ENCODE data around the gene UBL3. TPM values are rescaled to one million over a fixed set of nuclear protein-coding genes. Genes with fewer than 3 reads are reported as not detected.

The UBL3 gene
- total RNA-seq, 1 experiment from 2014 or later: 13.8 TPM

DNA sequence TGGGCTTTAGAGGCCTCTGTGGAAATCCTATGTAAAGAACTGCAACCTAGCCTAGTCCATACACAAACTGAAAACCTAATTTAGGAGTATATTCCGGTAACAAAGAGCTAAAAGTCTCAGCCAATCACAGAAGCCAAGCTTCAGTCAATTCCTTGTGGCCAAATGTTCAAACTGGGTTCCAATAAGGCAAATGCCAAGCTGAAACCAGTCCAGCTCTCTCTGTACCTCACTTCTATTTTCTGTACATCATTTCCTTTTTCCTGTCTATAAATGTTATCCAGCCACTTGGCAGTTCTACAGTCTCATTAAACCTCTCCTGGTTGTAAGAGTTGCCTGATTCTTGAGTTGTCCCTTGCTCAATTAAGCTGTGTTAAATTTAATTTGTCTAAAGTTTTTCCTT is 31.7 kb upstream of the UBL3 start:
- H3K9me3 Mint-ChIP-seq (ENCODE audit: low read depth, unreplicated experiment): no peaks in the 10 kb centered on the region
- H3K4me1 Mint-ChIP-seq (ENCODE audit: low read depth, unreplicated experiment): peaks cover 14% of the 10 kb centered on the region
- H3K36me3 Mint-ChIP-seq (ENCODE audit: insufficient read depth, unreplicated experiment): no peaks in the 10 kb centered on the region
- no peaks in the 10 kb centered on the region for H3K27me3 Mint-ChIP-seq (ENCODE audit: unreplicated experiment)
- no peak overlapping the region for H3K27ac Mint-ChIP-seq (ENCODE audit: unreplicated experiment)
- intact Hi-C loops (cut with micrococcal nuclease; ENCODE audit: unreplicated experiment): no loop called here
- no TSS peak for BruUV-seq (replicated peaks)
- CTCF ChIA-PET: no interaction called here
- DNase-seq: no peak
- no peak overlapping the region for H3K4me3 Mint-ChIP-seq (ENCODE audit: low read depth, unreplicated experiment)
- TF ChIP-seq CTCF (IDR thresholded peaks at IDR 0.05; ENCODE audit: unreplicated experiment): no peak

DNA sequence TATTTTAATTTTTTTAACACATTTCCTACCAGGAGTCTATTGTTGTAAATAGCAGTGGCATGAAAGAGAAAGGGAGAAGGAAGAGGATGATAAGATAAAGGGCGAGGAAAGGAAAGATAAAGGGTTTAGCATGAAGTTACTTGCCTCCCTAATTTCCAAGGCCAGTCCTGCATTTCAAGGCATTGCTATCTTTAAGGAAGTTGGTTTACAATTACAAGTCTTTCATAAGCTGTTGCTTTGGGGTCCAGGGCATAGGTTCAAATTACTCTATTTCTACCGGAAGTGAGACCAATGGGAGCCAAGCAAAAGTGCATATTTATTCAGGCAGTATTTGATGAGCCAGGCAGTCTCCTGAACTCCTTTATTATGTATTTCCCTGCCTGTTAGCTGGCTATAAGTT is 27.7 kb upstream of the UBL3 start:
- DNase-seq: no peak
- Mint-ChIP-seq H3K36me3 (ENCODE audit: insufficient read depth, unreplicated experiment) (no peaks in the 10 kb centered on the region), H3K4me1 (ENCODE audit: low read depth, unreplicated experiment) (peaks cover 24% of the 10 kb centered on the region), H3K9me3 (ENCODE audit: low read depth, unreplicated experiment) (no peaks in the 10 kb centered on the region), H3K27ac (ENCODE audit: unreplicated experiment) (peak overlapping the region; percentile 40), H3K4me3 (ENCODE audit: low read depth, unreplicated experiment) (peak overlapping the region; percentile 13), H3K27me3 (ENCODE audit: unreplicated experiment) (no peaks in the 10 kb centered on the region)
- CTCF ChIA-PET: no interaction called here
- TF ChIP-seq CTCF (IDR thresholded peaks at IDR 0.05; ENCODE audit: unreplicated experiment): no peak
- BruUV-seq (replicated peaks): no TSS peak
- intact Hi-C loops (cut with micrococcal nuclease; ENCODE audit: unreplicated experiment): no loop called here

DNA sequence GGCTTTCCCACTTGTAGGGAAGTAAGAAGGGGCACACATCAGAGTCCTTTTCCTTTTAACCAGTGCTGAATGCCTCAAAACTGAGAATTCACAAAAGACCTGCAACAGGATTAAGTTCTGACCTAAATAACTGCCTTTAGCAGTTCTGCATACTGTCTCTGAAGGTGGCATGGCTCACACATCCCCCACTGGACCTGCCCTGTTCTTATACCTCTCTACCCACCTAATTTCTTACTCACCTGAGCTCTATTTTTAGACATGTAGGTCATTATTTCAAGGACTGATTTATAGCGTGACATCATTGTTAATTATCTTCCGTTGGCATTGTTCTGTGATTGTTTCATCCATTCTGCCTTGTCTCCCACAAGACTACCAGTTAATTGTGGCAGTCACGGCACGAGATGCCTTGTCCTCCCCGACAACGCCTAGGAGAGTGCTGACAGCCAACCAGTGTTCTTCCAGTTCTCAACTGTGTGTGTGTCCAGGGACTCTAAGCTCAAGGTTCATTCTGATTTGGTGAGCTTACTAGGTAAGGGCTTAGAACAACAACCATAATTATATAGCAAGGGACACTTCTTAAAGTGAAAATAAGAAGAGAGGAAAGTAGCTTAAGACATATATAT is 27.1 kb upstream of the UBL3 start:
- Mint-ChIP-seq H3K27ac (ENCODE audit: unreplicated experiment) (peak overlapping the region; percentile 40), H3K36me3 (ENCODE audit: insufficient read depth, unreplicated experiment) (no peaks in the 10 kb centered on the region), H3K4me1 (ENCODE audit: low read depth, unreplicated experiment) (peaks cover 24% of the 10 kb centered on the region), H3K4me3 (ENCODE audit: low read depth, unreplicated experiment) (peak overlapping the region; percentile 13), H3K9me3 (ENCODE audit: low read depth, unreplicated experiment) (no peaks in the 10 kb centered on the region), H3K27me3 (ENCODE audit: unreplicated experiment) (no peaks in the 10 kb centered on the region)
- intact Hi-C loops (cut with micrococcal nuclease; ENCODE audit: unreplicated experiment): no loop called here
- TF ChIP-seq CTCF (IDR thresholded peaks at IDR 0.05; ENCODE audit: unreplicated experiment): no peak
- BruUV-seq (replicated peaks): no TSS peak
- CTCF ChIA-PET: interaction anchor here (1.1 kb wide), 1 partner anchor 27 kb away, joined by 4 read pairs; the partner anchor contains the start of gene UBL3
- DNase-seq: no peak

DNA sequence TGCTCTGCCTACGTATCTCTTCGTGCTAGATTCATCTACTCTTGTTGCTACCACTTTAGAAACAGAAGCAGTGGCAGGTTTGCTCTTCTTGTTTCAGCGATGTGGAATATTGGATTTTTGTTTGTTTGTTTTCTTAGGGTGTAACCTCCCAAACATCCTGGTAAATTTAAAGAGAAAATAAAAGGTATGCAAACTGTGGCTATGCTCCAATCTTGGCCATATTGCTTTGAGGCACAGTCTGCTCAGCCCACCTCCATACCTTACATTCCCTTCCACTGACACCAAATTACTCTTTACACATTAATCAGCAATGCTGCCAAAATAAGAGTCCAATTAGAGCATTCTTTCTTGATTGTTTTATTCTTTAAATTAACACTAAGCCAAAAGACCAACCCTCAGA is 25.2 kb upstream of the UBL3 start:
- H3K4me1 Mint-ChIP-seq (ENCODE audit: low read depth, unreplicated experiment): peaks cover 24% of the 10 kb centered on the region
- no peaks in the 10 kb centered on the region for H3K36me3 Mint-ChIP-seq (ENCODE audit: insufficient read depth, unreplicated experiment)
- no peak for DNase-seq
- BruUV-seq (replicated peaks): no TSS peak
- no peak overlapping the region for H3K4me3 Mint-ChIP-seq (ENCODE audit: low read depth, unreplicated experiment)
- no peaks in the 10 kb centered on the region for H3K27me3 Mint-ChIP-seq (ENCODE audit: unreplicated experiment)
- no peaks in the 10 kb centered on the region for H3K9me3 Mint-ChIP-seq (ENCODE audit: low read depth, unreplicated experiment)
- intact Hi-C loops (cut with micrococcal nuclease; ENCODE audit: unreplicated experiment): no loop called here
- no peak for TF ChIP-seq CTCF (IDR thresholded peaks at IDR 0.05; ENCODE audit: unreplicated experiment)
- H3K27ac Mint-ChIP-seq (ENCODE audit: unreplicated experiment): no peak overlapping the region
- CTCF ChIA-PET: no interaction called here
